Measurements from ENCODE around the gene AFAP1L2.

AFAP1L2 gene

DNA sequence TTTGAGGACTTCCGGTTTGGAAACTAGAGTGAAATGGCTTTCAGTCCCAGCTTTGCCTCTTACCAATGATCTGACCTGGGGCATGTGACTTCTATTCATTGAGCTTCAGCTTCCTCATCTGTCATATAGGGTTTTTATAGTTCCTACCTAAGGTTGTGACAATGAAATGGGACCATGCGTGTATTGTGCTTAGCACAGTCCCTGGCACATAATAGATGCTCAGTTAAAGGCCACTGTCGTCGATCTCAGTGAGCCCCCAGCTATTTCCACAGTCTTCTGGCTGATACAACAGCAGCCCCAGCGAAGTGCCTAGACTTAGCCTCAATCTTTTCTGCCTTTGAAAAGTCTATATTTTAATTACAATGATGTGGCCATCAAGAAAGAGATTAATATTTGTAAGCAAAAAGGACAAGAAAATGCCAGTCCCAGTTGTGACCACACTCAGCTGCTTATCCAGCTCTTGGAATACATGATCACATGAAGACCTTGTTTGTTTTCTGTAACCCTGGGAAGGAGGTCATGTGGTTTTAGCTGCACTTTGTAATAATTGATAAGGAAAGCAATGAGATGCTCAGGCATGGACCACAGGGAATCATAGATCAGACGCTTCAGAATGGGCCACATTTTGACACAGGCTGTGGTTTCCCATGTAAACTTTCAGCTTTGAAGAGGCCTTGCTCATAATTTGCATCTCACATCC lies 120.6 kb downstream of the AFAP1L2 start:
- DNase-seq, result no peak

DNA sequence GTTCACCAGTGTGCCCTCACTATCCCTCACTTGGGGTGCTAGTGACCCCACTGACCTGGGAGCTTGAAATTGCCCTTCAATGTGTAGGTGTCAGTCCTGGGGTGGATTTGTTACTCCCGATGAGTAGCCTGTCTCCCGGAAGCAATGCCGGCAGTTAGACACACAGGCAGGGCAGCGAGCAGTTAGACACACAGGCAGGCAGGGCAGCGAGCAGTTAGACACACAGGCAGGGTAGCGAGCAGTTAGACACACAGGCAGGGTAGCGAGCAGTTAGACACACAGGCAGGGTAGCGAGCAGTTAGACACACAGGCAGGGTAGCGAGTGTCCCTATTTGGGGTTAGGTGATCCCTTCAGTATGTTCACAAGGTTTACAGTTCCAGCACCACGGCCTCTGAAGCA lies 121.2 kb downstream of the AFAP1L2 start:
- DNase-seq, result no peak

DNA sequence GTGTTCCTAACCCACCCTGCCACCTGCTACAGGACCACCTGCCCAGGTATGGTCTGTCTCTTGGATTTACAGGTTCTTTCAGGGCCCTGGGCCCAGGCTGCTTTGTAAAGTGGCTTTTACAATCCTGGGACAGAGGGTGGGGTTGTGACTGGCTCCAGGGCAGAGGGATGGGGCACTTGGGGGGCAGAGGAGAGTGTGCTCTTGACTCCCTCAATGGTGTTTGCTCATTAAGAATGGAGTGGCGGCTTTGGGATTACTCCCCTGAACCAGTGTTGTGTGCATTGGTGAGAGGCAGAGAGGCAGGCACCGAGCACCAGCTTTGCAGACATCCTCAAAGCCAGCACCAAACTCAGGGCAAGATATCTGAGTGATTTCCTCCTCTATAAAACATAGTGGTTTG lies 121.8 kb downstream of the AFAP1L2 start:
- no peak for DNase-seq

DNA sequence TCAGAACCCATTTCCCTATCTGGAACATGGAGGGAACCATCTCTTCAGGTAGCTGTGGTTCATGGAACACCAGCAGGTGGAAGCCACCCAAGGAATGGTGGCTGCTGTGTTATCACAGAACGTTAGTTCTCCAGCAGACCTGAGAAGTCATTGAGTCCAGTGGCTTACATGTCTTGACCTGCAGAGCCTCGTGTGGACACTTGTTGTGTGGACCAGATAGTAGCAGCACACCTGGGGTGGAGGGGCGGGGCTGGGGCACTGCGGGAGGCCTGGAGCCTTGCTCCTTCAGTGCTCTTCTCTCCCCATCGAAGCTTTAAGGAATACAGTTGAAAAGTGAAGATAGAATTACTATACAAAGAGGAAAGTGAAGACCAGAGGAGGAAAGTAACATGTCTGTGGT lies 122.8 kb downstream of the AFAP1L2 start:
- no peak for DNase-seq

DNA sequence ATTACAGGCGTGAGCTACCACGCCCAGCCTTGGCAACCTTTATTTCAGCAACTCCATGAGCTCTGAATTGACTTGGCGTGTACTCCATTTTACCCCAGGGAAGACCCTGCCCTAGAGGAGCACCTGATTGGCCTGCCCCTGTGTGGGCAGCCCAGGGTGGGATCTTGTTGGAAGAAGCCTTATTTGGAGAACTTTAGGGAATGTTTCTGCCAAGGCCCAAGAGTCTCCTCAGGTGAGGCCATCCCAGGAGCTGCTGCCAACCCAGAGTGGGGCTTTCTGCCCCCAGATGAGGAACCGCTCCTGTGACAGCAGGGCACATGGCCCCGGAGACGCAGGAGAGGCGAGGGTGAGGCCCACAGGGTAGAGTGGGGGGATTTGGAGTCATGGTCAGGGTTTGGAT lies 123.3 kb downstream of the AFAP1L2 start:
- no peak for DNase-seq

DNA sequence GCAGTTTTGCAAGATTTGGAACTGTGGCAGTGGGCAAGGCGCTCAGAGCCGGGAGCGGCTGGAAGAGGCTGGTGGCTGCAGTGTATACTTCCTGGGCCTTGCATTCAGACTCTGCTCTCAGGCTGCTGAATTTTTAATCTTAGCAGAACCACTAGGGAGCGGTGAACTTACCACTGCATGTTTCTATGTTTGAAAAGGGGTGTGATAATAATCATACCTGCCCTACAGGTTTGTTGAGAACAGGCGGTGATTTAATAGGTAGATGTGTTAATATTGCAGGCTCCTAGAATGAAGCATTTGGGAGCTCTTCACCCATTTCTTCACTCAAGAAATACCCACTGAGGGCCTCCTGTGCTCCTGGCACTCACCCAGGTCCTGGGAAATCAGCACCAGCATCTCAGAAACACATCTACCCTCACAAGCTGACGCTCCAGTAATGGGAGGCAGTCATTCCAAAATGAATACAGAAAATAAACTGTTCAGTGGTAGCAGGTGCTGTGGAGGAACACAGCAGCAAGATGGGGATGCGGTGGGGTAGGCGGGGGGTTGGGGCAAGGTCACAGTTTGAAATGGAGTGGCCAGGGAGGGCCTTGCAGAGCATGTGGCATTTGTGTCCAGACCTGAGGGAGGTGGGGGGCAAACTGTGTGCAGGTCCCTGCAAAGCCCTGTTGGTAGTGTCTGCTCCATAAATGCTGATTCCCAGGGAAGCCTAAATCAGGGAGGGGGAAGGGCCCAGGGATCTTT lies 124.2 kb downstream of the AFAP1L2 start:
- DNase-seq, result no peak

DNA sequence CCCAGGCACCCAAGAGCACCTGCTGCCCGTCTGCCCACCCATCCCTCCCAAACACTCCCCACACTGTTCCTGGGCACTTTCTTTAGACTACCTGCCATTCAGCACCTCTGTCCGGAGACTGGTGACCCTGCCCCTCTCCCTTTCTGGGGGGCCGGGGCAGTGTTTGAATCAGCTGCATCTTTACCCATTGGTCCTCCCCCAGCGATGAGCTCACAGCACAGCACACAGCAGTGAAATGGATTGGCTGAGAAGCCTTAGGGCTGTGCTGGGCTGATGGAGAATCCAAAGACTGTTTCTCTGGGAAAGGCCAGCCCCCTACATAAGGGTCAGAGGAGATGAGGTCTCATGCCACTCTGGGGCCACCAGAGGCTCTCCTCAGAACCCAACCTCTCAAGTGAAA lies 125.0 kb downstream of the AFAP1L2 start:
- no peak for DNase-seq

DNA sequence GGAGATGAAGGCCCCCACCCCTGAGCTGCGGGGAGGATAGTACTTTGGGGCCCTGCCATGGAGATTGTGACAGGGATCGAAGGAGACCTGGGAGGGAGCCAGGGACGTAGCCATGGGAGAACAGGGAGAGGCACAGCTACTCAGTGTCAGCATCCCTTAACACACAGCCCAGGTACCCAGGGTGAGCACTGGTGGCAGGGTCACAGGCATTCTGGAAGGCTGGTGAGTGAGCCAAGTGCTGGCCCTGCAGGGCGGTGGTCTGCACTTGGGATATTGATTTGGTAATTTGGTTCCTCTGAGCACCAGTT lies 125.5 kb downstream of the AFAP1L2 start:
- DNase-seq, result no peak

DNA sequence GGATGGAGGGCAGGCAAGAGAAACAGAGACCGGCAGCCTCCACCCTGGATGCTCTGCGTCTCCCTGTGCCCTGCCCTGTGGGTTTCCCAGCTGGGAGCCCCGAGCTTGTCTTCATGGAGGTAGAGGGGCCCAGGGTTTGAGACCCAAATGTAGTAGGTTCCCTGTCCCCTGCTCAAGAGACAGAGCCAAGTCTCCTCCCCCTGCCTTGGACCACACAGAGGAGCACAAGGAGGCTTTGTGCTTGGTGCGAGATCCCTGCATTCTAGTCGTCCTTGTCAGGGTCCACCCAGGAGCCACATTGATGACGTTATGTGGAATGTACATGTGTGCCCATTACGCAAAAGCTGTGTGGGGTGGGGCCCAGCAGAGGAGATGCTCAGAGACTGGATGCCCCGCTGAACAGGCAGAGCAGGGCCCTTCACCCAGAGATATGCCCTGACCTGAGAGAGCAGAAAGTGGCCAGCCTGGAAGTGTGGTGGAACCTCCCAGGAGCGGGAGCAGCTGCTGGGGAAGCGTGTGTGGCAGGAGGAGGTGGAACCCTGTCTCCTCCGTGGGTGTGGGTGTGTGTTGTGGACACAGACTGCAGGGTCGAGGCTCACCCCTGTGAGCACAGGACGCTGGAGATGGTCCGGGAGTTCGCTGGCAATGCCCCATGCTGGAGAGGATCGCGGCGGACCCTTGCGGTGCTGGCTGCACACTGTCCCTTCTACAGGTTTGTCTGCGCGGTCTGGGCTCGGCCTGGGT lies 126.0 kb downstream of the AFAP1L2 start:
- DNase-seq, result no peak

DNA sequence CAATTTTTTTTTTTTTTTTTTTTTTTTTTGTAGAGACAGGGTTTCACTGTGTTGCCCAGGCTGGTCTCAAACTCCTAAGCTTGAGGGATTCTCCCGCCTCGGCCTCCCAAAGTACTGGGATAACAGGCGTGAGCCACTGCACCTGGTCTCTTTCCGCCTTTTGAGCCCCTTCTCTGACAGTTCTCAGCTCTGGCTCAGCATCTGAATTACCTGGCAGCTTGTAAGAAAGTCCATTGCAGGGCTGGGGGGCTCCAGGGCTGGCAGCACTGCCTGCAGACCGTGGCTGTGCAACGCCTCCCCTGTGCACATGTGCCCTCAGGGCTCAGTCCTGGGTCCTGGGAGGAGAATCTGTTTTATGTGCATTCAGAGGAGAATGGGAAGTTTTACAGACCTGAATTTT lies 127.6 kb downstream of the AFAP1L2 start:
- DNase-seq, result no peak

DNA sequence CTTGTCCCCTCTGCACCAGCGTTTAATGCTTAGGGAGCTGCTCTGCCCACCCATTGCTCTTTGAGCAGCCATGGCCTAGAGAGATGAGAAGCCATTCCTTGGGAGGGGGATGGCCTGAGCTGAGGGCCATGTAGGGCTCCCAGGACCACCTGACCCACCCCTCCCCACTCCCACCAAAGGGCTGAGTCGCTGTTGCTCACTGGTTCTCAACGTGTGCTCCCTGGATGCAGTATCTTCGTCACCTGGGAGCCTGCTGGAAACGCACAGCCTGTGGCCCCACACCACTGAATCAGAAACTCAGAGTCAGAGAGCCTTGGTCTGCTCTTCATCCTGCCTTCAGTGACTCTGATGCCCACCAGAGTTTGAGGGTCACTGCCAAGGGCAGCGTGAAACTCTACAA lies 128.2 kb downstream of the AFAP1L2 start:
- DNase-seq, result no peak

DNA sequence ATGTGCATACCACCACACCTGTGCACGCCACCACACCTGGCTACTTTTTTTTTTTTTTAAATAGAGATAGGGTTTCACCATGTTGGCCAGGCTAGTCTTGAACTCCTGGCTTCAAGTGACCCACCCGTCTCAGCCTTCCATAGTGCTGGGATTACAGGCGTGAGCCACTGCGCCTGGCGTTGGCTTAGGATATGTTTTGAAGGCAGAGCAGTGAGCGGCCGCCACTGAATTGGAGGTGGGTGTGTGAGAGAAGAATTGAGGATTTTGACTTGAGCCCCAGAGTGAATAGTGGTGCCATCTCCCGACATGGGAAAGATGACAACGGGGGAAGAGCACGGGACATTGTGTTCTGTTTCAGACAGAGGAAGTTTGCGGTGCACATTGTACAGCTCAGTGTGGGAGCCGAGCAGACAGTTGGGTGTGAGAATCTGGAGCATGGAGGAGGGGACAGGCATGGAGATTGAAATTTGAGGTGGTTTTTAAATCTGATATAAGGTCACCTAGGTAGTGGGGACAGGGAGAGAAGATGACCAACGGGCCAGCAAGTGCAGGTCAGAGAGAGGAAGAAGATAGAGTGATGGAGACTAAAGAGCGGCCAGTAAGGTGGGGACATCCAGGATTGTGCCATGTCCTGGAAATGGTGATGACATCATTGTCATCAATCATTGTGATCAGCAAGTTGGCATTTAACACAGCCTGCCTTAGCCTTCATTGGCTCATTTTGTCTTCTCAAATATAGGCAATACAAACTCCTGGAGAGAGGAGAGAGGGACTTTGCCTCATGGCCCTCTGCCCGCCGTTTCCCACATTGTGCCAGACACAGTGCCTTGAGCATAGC lies 129.5 kb downstream of the AFAP1L2 start:
- DNase-seq, result no peak

DNA sequence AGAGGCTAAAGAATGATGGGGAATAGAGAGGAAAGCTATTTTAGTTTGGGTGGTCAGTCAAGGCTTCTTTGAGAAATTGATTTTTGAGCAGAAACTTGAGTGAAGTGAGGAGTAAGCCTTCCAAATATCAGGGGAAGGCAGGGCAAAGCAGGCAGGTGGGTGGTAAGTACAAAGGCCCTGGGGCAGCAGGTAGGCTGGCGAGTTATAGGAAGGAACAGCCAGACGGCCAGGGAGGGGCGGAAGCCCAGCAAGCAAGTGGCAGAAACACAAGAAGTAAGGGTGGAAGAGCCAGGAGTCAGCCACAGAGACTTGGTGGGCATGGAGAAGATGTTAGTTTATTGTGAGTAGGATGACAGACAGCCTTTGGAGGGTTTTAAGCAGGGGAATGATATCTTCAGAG lies 130.4 kb downstream of the AFAP1L2 start:
- no peak for DNase-seq

DNA sequence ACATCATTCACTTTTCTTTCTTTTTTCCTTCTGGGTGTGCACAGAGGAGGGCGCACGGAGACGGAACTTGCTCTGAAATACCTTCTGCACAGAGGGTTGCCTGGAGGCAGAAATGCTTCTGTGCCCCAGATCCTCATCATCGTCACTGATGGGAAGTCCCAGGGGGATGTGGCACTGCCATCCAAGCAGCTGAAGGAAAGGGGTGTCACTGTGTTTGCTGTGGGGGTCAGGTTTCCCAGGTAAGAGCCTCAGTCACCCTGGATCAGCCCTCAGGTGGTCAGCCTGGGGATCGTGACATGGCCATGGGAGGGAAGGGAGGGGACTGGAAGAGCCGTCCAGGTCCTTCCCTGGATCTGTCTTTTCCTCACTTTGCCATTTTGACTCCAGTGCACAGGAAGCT lies 131.6 kb downstream of the AFAP1L2 start:
- no peak for DNase-seq

DNA sequence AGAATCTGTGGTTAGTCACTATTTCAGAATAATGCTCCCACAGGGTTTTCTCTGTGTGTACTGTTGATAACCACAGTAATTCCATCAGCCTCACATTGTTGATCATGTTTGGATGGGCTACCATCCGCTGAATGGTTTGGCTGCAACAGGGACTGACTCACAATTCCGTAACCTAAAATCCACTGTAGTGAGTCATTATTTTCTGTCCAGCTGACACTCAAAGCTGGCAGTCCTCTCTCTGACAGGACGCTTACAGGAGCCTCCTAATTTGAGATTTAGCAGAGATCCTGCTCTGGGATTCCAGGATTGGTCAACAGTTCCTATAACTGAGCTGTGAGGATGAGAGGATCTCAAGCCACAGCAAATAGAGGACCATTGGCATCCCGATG lies 132.5 kb downstream of the AFAP1L2 start:
- DNase-seq, result no peak

DNA sequence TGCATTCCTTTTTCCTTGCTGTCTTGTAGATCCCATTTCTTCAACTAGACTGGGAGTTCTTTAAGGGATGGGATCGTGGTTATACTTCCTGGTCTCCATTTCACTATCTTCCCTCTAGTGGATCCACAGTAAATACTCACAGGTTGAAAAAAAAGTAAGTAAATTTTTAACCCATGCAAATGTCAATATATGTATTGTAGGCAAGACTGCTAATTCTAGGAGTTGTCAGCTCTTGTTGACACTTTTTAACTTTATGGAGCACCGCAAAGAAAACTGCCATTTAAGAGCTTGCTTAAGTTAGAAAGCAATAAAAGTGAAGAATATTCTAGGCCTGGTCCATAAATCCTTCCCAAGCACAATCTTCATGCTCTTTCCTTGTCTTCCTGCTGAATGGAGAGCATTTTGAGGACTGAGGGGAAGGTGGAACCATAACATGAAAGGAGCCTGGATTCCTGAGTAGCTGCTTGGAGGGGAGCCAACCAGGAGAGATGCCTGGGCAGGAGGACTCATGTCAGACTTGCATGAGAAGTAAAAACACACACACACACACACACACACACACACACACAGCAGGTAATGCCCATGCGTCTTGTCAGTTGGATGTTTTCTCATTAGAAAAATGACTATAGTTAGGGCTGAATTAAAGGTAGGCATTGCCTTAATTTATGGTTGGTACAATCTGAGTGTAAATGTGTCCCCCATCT lies 133.1 kb downstream of the AFAP1L2 start:
- no peak for DNase-seq

DNA sequence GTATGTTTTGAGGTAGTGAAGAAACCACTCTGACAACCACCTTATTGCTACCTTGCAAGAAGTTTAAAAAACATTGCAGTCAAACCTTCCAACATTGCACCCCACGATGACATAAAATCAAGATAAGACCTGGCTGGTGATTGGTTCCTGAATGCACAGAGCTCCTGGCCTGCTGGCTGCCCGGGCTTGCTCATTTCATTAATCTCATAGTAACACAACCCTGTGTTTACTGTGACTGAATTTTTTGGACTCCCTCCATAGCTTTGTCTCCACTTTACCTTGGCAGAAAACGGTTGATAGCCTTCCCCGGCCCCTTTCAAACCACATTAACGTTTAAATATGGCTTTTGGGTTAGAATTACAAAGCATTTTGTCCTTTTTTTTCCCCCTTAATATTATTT lies 137.8 kb downstream of the AFAP1L2 start:
- DNase-seq, result no peak

DNA sequence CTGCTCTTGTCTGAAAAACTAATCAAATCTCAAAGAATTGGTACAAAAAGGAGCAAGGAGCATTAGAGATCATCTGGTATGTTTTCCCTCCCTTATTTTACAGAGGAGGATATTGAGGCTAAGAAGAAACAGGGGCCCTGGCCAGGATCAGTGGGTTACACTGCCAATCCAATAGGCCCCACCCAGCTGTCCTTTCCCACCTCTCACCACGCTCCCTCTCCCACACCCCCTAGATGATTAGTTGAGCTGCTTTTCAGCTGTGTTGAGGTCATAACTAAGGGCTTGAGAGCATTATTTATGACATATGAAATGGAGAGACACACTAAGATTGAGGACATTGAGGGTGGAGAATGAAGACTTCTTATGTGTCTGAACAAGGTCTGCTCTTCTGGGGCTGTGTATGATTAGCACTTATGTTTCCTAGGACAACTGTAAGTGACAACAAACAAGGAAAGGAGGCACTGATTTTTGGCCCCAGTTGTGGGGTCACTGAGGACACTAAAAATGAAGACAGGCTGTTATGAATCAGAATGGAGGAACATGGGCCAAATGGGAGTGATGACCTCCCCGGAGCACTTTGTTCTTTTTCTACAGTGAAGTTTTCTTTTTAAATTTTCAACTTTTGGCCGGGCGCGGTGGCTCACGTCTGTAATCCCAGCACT lies 138.8 kb downstream of the AFAP1L2 start:
- no peak for DNase-seq

DNA sequence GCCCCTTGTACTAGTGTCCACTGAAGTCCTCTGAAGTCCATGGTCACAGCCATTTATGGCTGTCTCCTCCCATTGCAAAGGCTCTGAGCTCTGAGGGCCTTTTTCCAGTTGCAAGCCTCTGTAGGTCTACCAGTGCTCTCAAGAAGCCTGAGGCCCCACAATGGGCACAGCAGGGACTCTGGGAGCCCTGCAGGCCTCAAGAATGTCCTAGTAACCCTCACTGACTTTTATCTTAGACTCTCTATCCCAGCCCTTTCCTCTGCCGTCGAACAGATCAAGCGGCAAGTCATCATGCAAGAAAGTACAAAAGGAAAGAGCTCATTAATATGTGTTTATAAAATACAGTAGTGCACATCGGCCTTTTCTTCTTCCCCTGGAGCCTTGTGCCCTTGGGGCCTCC lies 141.8 kb downstream of the AFAP1L2 start:
- no peak for DNase-seq

DNA sequence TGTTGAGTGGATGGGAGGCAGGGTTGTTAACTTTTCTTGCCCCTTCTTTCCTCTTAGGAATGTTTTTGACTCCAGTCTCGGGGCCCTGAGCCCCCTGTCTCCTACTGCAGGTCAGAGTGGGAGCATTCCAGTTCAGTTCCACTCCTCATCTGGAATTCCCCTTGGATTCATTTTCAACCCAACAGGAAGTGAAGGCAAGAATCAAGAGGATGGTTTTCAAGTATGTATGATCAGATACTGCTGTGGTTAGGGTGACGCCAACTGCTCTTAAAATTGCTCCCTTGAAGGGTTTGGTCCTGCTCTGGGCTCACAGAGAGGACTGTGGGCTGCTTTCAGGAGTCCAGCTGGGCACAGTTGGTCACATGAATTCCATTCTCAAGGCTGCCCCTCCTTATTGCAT lies 143.2 kb downstream of the AFAP1L2 start:
- no peak for DNase-seq

DNA sequence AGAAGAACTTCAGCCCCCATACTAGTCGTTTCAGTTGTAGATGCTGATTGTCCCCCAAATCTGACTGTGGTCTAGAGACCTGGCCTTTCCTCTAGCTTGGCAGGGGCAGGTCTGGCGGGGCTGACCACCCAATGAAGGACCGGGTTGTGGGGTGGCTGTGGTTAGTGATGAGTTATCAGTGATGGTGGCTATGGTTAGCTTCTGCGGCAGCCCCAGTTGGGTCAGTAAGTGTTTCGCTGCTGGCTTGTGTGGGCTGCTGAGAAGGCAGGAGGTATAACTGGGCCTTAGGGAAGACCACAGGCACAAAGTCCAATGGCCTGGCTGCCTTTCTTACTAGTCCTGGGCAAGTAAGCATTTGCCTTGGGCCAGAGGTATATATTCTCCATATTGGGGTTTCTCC lies 143.9 kb downstream of the AFAP1L2 start:
- DNase-seq, result no peak

DNA sequence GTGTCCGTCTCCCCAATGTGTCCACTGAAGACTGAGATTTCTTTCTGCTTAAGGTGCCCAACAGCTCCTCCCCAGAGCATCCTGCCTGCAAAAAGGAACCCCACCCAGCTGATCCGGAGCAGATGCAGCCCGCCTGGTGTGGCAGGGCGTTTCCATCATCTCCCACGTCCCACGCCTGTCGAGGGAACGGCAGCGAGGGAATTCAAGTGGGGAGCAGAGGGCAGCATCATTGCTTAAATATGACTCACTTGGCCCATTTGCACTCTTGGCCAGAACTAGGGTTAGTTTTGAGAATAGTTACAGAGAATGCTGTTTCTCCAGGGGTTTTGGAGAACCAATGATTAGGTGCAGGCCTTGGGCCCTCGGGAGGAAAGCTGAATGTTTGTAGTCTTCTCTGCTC lies 144.5 kb downstream of the AFAP1L2 start:
- no peak for DNase-seq

Data from T-helper 9 cell (primary cell).